ENCODE measurements around the gene ARID3A. TPM values are rescaled to one million over a fixed set of nuclear protein-coding genes. Genes with fewer than 3 reads are reported as not detected.

ARID3A gene
- total RNA-seq, 1 donor from 2014 or later, result 4.8 TPM

DNA sequence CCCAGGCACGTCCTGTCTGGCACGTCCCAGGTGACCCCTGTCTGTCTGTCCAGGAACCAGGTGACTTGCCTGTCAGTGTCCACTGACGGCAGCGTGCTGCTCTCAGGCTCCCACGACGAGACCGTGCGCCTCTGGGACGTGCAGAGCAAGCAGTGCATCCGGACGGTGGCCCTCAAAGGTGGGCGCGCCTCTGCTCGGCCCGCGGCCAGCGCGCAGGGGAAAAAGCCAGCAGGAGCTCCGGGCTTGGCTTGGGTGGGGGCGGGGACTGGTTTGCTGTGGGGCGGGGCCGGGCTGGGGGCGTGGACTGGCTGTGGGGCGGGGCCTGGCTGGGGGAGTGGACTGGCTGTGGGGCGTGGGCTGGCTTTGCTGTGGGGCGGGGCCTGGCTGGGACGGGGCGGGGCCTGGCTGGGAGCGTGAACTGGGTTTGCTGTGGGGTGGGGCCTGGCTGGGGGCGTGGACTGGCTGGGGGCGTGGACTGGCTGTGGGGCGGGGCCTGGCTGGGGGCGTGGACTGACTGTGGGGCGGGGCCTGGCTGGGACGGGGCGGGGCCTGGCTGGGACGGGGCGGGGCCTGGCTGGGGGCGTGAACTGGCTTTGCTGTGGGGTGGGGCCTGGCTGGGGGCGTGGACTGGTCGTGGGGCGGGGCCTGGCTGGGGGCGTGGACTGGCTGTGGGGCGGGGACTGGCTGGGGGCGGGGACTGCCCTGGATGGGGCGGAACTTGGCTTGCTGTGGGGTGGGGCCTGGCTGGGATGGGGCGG lies 65.5 kb downstream of the ARID3A start:
- DNase-seq, result no peak
- TF ChIP-seq, protein P1, sequence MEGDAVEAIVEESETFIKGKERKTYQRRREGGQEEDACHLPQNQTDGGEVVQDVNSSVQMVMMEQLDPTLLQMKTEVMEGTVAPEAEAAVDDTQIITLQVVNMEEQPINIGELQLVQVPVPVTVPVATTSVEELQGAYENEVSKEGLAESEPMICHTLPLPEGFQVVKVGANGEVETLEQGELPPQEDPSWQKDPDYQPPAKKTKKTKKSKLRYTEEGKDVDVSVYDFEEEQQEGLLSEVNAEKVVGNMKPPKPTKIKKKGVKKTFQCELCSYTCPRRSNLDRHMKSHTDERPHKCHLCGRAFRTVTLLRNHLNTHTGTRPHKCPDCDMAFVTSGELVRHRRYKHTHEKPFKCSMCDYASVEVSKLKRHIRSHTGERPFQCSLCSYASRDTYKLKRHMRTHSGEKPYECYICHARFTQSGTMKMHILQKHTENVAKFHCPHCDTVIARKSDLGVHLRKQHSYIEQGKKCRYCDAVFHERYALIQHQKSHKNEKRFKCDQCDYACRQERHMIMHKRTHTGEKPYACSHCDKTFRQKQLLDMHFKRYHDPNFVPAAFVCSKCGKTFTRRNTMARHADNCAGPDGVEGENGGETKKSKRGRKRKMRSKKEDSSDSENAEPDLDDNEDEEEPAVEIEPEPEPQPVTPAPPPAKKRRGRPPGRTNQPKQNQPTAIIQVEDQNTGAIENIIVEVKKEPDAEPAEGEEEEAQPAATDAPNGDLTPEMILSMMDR (IDR thresholded peaks at IDR 0.05; ENCODE audit: borderline replicate concordance), result no peak
- intact Hi-C loops (cut with micrococcal nuclease), result no loop called here
- Histone ChIP-seq H3K27ac (replicated peaks) (no peak overlapping the region), H3K4me1 (peaks cover 8% of the 10 kb centered on the region), H3K27me3 (ENCODE audit: low read depth) (peaks cover 16% of the 10 kb centered on the region), H3K9me3 (replicated peaks) (no peaks in the 10 kb centered on the region), H3K36me3 (peaks cover 58% of the 10 kb centered on the region), H3K4me3 (no peak overlapping the region)

DNA sequence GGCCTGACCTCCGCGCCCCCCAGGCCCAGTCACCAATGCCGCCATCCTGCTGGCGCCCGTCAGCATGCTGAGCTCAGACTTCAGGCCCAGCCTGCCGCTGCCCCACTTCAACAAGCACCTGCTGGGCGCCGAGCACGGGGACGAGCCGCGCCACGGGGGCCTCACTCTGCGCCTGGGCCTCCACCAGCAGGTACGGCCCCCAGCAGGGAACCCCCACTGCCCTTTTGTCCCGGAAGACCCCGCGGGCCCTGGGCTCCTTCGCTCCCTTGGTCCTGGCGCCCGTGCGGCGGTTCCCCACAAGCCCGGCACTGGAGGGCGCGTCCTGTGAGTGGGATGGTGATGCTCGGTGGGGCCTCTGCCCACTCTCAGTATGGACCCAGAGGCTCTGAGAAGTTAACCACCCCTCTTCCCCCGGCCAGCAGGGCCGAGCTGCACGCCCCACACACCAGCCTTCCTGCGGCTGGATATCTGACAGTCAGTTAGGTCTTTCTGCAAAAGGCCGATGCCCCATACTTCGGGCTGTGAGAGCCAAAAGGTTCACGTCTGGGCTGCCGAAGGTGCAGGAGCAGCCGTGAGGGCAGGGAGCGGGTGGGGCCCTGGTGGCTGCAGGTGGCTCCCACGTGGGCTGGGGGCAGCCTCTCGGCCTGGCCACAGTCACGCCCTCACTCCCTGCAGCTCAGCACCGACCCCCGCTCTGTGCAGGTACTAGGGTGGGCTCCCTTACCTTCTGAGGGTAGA lies 66.3 kb downstream of the ARID3A start:
- H3K4me3 ChIP-seq, result no peak overlapping the region
- H3K27me3 ChIP-seq (ENCODE audit: low read depth), result peaks cover 23% of the 10 kb centered on the region
- intact Hi-C loops (cut with micrococcal nuclease), result no loop called here
- H3K36me3 ChIP-seq, result peaks cover 52% of the 10 kb centered on the region
- H3K27ac ChIP-seq (replicated peaks), result no peak overlapping the region
- TF ChIP-seq, protein P1 (IDR thresholded peaks at IDR 0.05; ENCODE audit: borderline replicate concordance), result no peak
- no peak for DNase-seq
- peaks cover 11% of the 10 kb centered on the region for H3K4me1 ChIP-seq
- H3K9me3 ChIP-seq (replicated peaks), result no peaks in the 10 kb centered on the region

DNA sequence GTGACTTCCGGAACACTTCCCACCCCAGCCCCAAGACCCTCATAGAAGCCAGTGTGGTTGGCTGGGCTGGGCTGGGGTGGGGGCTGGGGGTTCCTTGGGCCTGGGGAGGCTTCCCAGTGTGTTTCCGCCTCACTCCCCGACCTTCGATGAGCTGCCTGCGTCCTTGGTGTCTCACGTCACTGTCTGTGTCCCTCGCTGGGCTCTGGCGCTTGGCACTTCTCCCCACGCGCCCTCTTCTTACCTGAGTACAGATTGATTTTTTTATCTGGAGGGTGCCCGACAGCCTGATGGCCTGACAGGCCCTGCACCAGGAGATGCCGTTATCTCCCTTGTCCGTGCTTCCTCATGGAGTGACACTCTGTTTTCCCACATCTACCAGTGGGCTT lies 66.8 kb downstream of the ARID3A start:
- Histone ChIP-seq H3K27me3 (ENCODE audit: low read depth) (peaks cover 29% of the 10 kb centered on the region), H3K9me3 (replicated peaks) (no peaks in the 10 kb centered on the region), H3K4me1 (peaks cover 11% of the 10 kb centered on the region), H3K27ac (replicated peaks) (no peak overlapping the region), H3K4me3 (no peak overlapping the region), H3K36me3 (peaks cover 49% of the 10 kb centered on the region)
- TF ChIP-seq, protein P1 (IDR thresholded peaks at IDR 0.05; ENCODE audit: borderline replicate concordance), result no peak
- DNase-seq, result no peak
- intact Hi-C loops (cut with micrococcal nuclease), result no loop called here

DNA sequence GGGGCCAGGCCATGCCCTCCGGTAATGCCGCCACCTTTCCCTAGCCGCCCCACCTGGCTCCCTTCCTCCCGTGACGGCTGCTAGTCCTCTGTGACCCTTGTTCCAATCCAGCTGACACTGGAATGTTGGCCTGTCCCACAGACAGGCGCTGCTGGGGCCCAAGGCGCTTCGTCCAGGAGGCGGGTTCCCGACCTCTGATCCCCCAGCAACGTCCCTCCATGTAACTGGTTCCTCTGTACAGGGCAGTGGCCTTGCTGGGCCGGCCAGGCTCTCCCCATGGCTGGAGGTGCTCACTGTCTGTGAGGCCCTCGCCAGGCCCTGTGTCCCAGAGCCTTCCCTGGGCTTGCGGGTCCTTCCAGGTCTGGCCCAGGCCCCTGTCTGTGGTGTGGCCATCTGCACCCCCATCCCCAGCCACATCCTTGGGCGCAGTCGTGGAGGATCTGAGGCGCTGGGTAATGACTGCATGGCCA lies 67.6 kb downstream of the ARID3A start:
- Histone ChIP-seq H3K9me3 (replicated peaks) (no peaks in the 10 kb centered on the region), H3K27ac (replicated peaks) (no peak overlapping the region), H3K4me1 (peaks cover 11% of the 10 kb centered on the region), H3K36me3 (peaks cover 45% of the 10 kb centered on the region), H3K27me3 (ENCODE audit: low read depth) (peaks cover 36% of the 10 kb centered on the region), H3K4me3 (no peak overlapping the region)
- intact Hi-C loops (cut with micrococcal nuclease), result no loop called here
- DNase-seq, result no peak
- TF ChIP-seq, protein P1 (IDR thresholded peaks at IDR 0.05; ENCODE audit: borderline replicate concordance), result no peak

DNA sequence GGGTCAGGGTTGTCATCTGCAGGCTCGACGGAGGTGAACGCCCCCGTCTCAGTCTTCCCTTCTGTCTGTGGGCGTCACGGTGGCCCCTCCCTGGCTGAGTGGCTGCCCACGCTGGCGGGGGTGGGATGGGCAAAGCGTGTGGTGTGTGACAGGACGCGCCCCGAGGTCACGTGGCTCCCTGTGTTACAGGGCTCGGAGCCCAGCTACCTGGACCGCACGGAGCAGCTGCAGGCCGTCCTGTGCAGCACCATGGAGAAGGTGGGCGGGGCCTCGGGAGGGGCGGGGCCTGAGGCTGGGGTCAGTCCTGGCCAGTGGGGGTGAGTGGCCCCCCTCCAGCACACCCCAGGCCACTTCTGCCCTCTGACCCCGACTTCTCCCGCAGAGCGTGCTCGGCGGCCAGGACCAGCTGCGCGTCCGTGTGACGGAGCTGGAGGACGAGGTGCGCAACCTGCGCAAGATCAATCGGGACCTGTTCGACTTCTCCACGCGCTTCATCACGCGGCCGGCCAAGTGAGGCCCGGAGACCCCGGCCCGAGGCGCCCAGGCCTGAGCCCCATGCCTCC lies 68.1 kb downstream of the ARID3A start:
- DNase-seq, result no peak

More for the DNA sequence above, 68.1 kb downstream of the ARID3A start:
- intact Hi-C loops (cut with micrococcal nuclease), result no loop called here
- Histone ChIP-seq H3K36me3 (peaks cover 41% of the 10 kb centered on the region), H3K27ac (replicated peaks) (no peak overlapping the region), H3K4me1 (peaks cover 11% of the 10 kb centered on the region), H3K4me3 (no peak overlapping the region), H3K9me3 (replicated peaks) (no peaks in the 10 kb centered on the region), H3K27me3 (ENCODE audit: low read depth) (peaks cover 41% of the 10 kb centered on the region)
- TF ChIP-seq, protein P1 (IDR thresholded peaks at IDR 0.05; ENCODE audit: borderline replicate concordance), result no peak

Data from left ventricle myocardium inferior (tissue), 1 donor.